VCaP (cell line): ENCODE results near the gene SLC39A10.

Source experiments
- H3K27ac ChIP-seq: fragments of 450-650 bp; 2 replicates; pipeline ENCODE4 v1.5.1; 2017
- CTCF ChIP-seq: fragments of 450-650 bp; conservative IDR thresholded peaks from 2 replicates; pipeline ENCODE4 v1.5.1; 2017; ENCODE audit warnings: mild to moderate bottlenecking, moderate library complexity

SLC39A10 gene

GRCh38 chr2:195674491-195675221 lies 17.6 kb downstream of the SLC39A10 start:
- no peak for TF ChIP-seq CTCF
- H3K27ac ChIP-seq = no peak overlapping the region

GRCh38 chr2:195675783-195676427 lies 18.9 kb downstream of the SLC39A10 start:
- H3K27ac ChIP-seq = no peak overlapping the region
- no peak for TF ChIP-seq CTCF

DNA sequence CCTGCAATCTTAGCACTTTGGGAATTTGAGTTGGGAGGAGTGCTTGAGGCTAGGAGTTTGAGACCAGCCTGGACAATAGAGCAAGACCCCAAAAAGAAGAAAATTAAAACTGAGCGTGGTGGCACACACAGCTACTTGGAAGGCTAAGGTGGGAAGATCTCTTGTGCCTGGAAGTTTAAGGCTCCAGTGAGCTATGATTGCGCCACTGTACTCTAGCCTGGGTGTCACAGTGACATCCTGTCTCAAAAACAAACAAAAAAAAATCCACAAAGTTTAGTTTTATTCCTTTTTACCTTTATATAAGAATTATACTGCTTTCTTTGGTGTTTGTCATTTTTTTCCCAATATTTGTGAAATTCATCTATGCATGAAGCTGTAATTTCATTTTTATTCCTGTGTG lies 20.3 kb downstream of the SLC39A10 start:
- no peak for TF ChIP-seq CTCF
- no peak overlapping the region for H3K27ac ChIP-seq

DNA sequence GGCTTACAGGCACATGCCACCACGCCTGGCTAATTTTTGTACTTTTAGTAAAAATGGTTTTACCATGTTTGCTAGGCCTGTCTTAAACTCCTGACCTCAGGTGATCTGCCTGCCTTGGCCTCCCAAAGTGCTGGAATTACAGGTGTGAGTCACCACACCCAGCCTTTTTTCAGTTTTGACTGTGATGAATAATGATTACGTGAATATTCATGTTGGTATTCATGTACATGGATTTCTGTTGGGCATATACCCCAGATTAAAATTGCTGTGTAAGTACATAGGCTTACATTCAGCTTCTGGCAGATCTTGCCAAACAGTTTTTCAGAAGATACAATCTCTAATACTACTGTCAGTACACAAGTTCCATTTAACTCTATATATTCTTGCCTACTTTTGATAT lies 20.9 kb downstream of the SLC39A10 start:
- no peak for TF ChIP-seq CTCF
- no peak overlapping the region for H3K27ac ChIP-seq

DNA sequence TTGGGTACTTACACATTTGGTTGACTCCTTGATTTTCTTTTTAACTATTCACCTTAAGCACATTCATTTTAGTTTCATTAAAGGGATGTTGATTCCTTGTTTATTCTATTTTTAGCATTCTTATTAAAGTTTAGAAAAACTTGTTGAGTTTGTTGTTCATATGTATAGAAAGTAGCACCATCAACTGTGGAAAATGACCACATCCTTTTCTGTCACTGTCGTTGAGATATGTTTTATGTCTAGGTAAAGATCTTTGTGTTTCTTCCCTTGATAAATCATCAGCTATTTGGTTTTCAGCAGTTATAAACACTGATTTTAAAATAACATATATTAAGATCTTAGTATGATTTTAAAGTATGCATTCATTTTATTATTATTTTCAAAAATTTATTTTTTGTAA lies 25.1 kb downstream of the SLC39A10 start:
- H3K27ac ChIP-seq = no peak overlapping the region
- no peak for TF ChIP-seq CTCF

DNA sequence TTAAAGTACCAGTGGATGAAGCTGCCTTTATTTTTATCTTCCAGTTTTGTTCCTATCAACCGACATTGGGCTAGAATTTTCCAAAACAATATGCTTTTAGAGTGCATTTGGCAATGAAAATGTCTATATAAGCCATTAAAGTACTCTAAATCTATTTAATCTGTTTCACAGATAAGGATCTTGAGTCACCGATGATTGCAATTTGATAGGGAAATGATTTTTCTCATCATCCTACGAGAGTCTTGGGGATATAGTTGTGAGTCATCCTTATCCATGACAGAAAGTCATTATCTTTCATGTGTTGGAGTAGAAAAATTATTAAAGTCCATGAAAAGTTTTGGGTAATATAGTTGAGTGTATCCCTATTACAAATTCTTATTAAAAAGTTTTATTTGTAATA lies 26.1 kb downstream of the SLC39A10 start:
- no peak for TF ChIP-seq CTCF
- no peak overlapping the region for H3K27ac ChIP-seq

DNA sequence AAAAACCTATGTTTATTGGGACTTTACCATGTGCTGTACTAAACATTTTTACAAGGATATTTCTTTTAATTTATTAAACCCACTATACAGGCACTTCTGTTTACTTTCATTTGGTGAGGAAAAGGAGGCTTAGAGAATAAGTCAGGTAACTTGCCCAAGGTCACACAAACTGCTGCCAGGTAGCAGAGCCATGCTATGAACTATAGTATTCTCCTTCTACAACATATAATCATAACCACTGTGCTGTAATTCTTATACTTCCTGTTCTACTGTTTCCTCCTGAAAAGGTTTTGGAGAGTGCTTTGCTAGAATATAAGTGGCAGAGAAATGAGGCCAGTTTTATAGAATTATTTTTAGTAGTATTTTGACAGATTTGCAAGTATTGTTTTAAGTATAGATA lies 29.5 kb downstream of the SLC39A10 start:
- H3K27ac ChIP-seq = no peak overlapping the region
- no peak for TF ChIP-seq CTCF
